ENCODE results near the gene COX18.

Gene COX18, protein sequence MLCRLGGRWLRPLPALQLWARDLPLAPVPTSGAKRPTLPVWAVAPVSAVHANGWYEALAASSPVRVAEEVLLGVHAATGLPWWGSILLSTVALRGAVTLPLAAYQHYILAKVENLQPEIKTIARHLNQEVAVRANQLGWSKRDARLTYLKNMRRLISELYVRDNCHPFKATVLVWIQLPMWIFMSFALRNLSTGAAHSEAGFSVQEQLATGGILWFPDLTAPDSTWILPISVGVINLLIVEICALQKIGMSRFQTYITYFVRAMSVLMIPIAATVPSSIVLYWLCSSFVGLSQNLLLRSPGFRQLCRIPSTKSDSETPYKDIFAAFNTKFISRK

GRCh38 chr4:73069338-73070073, at the start of gene COX18:
Gene COX18, minus strand, starts transcription at chr4:73069716. Its CDS starts 67 bp downstream, at chr4:73069649.
- peak; percentile 96 for FAIRE-seq

GRCh38 chr4:73109493-73109892, 40.0 kb upstream of the COX18 start:
- FAIRE-seq = no peak

DNA sequence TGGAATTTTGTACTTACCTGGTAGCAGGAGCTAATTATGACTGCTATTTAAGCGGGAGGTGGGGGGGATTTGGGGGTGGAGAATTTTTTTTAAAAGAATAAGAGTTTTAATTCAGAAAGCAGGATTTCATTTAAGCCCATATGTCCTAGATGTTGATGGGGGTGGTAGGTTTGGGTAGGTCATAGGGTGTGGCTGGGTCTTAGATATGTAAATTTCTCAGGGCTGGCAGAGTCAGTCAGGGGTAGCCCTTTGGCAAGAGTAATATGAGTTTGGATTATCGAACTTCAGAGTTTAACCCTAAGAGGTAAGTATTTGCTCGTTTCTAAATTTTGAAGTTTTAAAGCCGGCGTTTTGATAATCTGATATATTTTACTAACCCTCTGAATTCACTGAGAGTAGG, 35.2 kb upstream of the COX18 start:
- no peak for FAIRE-seq

DNA sequence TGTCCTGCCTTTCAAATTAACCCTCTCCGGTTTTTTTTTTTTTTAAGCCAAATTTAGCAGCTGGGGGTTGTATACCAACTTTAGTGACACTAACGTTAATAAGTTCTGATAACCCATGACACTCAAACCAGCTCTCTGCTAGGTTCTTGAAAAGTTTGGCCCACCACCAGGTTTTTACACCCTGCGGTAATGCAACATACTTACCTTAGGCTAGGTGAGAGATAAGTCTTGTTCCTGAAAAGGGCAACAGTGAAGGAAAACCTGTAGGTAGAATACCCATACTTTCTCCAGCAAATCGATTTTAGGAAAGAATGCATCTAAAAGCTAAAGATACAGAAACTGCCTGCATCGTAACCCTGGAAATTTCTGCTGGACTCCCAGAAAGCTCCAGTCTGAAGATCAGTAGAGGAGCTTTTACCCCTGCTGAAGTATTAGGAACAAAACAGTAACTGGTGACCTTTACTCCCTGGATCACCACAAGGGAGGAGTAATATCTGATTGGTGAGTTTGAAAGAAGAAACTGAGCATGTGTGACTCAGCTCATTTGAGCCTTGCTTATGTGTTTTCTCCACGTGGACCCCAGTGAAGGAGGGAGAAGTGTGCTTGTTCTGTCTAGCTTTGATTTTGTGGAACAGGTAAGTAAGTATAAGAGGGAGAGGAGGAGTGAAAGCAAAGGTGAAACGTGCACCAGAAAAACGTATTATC, 34.4 kb upstream of the COX18 start:
- FAIRE-seq = no peak

GRCh38 chr4:73099143-73099542, 29.6 kb upstream of the COX18 start:
- FAIRE-seq = no peak

- FAIRE-seq = no peak
These were observed 29.2 kb upstream of the COX18 start for GRCh38 chr4:73098713-73099112.

- no peak for FAIRE-seq
These were observed 28.5 kb upstream of the COX18 start for GRCh38 chr4:73098016-73098415.

DNA sequence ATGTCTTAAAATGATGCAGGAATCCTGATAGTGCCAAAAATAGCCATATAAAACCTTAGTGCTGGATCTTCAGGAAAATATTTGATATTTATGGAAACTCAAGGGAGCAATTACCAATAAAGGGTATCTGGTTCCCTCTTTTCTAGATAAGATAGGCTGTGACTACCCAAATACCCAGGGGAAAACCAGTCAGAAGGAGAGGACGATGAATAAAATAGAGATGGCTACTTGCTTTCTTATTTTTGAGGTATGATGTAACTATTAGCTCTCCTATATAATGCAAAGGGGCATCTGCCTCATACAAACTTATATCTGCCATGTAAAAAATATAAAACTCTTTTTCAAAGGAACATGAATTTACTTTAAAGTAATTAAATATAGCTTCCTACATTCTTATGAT, 23.4 kb upstream of the COX18 start:
- no peak for FAIRE-seq

GRCh38 chr4:73090738-73091137, 21.2 kb upstream of the COX18 start:
- FAIRE-seq = no peak

- no peak for FAIRE-seq
These were observed 18.4 kb upstream of the COX18 start for GRCh38 chr4:73087871-73088270.

DNA sequence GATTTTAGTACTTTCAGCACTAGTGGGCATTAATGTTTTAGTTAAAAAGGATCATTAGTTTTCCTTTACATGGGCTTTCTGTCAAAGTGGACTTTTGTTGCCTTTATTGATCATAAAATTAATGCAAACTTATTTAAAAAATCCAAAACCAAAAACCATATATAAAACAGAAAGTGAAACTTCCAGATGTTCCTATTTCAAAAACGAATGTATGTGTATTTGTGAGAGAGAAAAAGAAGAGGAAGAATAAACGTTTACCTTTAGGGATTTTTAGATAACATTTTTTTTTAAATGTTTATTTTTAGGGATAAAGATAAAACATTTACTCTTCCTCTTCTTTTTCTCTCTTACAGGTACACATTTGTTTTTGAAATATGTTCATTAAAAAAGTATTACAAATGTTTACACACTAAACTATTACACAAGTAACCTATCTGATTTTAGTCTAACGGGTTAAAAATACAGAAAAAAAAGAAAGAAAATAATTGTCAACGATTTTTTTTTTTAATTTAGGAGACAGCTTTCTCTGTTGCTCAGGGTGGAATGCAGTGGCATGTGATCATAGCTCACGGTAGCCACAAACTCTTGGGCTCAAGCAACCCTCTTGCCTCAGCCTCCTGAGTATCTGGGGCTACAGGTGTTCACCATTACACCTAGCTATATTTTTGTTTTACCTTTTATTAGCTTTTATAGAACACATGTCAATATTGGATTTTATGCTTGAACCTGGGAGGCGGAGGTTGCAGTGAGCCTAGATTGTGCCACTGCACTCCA, 16.8 kb upstream of the COX18 start:
- FAIRE-seq = peak; percentile 90

DNA sequence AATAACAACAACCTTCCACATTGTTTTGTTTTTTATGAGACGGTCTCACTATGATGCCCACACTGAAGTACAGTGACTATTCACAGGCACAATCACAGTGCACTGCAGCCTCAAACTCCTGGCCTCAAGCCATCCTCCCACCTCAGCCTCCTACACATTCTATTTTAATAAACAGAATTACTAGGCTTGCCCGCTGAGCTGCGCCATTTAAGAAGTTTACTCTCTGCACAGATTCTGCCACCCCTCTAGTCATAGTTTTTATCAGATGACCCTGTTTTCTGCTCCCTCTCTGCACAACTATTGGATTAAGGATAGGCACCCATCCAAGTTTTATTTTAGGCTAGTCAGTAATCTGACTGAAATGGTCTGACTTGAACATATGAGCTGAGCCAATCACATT, 11.3 kb upstream of the COX18 start:
- FAIRE-seq = no peak

- no peak for FAIRE-seq
These were observed 6.3 kb upstream of the COX18 start for GRCh38 chr4:73075832-73076231.

DNA sequence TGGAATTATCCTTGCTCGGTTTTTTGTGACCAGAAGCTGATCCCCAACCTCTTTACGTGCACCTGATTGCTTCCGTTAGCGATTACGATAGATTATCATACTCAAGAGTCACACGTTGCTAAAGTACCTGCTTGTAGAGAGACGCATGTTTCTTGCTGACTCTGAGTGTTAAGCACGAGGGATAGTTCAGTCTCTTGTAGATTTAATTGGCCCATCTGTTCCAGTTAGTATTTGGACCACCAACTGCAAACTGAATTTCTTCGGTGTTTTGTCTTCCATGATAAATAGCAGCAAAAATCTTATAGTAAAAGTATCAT, 516 bp upstream of the COX18 start:
- FAIRE-seq = no peak

- FAIRE-seq = no peak
These were observed 802 bp downstream of the COX18 start for GRCh38 chr4:73068491-73069337.

GRCh38 chr4:73067971-73068394, 1.5 kb downstream of the COX18 start:
- no peak for FAIRE-seq

DNA sequence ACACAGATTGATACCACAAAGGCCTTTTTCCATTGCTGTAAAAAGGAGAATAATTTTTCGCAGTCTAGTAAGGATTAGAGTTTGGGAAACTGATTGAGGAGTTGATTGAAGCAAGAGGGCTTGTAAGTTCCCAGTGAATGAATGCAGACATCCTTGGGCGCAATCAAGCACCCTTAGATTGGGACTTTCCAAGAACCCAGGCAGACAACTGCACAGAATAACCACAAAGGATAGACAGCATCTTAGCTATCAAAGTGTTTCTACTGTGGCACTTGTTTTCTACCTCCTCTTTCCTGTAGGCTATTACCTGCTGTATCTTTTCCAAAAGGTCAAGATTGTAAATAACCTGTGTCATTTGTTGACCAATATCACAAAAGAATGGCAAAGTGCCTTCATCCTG, 2.6 kb downstream of the COX18 start:
- no peak for FAIRE-seq

- FAIRE-seq = no peak
These were observed 3.1 kb downstream of the COX18 start for GRCh38 chr4:73066445-73066844.

- no peak for FAIRE-seq
These were observed 5.0 kb downstream of the COX18 start for GRCh38 chr4:73064536-73064935.

DNA sequence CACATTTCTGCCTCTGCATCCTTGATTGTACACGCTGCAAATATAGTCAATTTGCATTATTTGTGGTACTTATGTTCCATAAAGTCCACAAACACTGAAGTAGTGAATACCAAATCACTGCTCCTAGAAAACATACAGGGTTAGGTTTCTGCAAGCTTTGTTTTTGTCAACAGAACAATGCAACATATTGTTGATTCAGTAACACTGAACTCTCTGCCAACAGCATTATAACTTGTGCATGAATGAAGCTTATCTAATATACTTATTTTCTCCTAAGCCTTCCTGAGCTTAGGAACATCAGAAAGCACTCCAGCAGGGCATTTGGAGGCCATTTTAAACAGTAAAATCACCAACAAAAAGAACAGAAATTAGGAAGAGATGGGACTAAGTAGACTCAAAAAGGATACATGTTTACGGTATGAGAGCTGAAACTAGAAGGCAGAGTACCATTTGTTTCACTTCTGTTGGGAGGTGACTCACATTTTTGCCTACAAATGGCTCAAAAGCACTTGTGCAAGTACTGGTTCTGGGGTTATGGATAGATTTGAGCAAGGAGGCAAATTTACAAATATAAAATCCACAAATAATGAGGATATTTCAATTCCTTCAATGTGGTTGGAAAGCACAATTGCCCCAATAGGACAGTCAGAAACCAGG, 14.1 kb downstream of the COX18 start:
- no peak for FAIRE-seq

GRCh38 chr4:73053974-73054480, 15.5 kb downstream of the COX18 start:
- no peak for FAIRE-seq
